Smooth muscle cell (in vitro differentiated cells): ENCODE results near the gene SPN. TPM values are rescaled to one million over a fixed set of nuclear protein-coding genes. Genes with fewer than 3 reads are reported as not detected.
"Not testable (repeated sequence)": the region's sequence is repeated elsewhere in the genome, so short reads cannot be mapped to it uniquely, and the experiment has no call there.

ENCODE experiments used
- DNase-seq: peaks from one replicate; lab custom pipeline; 2025; ENCODE audit not compliant: unreplicated experiment; lab: John Stamatoyannopoulos, UW
- H2AFZ ChIP-seq: fragments of 200-600 bp; sonication (generic); 2 replicates; pipeline ENCODE4 v1.6.0; 2016; ENCODE audit warnings: antibody characterized with exemption, low read depth, mild to moderate bottlenecking
- H3F3A ChIP-seq: fragments of 200-600 bp; sonication (generic); 2 replicates; pipeline ENCODE4 v1.6.0; 2017; ENCODE audit warnings: antibody characterized with exemption, low read depth
- H3K27ac ChIP-seq: fragments of 200-600 bp; sonication (generic); 2 replicates; pipeline ENCODE4 v1.5.1; 2016; ENCODE audit warnings: low read depth, mild to moderate bottlenecking
- H3K27me3 ChIP-seq: fragments of 200-600 bp; sonication (generic); 2 replicates; pipeline ENCODE4 v1.6.1; 2016; ENCODE audit warnings: low read depth, mild to moderate bottlenecking
- H3K36me3 ChIP-seq: fragments of 200-600 bp; sonication (generic); 2 replicates; pipeline ENCODE4 v1.5.1; 2016; ENCODE audit warnings: low read depth
- H3K4me1 ChIP-seq: fragments of 200-600 bp; sonication (generic); 2 replicates; pipeline ENCODE4 v1.5.1; 2016; ENCODE audit warnings: low read depth
- H3K4me2 ChIP-seq: fragments of 200-600 bp; sonication (generic); 2 replicates; pipeline ENCODE4 v1.6.0; 2016; ENCODE audit warnings: mild to moderate bottlenecking
- H3K4me3 ChIP-seq: fragments of 200-600 bp; sonication (generic); 2 replicates; pipeline ENCODE4 v1.5.1; 2016; ENCODE audit warnings: mild to moderate bottlenecking
- H3K79me2 ChIP-seq: fragments of 200-600 bp; sonication (generic); 2 replicates; pipeline ENCODE4 v1.6.0; 2016; ENCODE audit warnings: low read depth, mild to moderate bottlenecking
- H3K9ac ChIP-seq: fragments of 200-600 bp; sonication (generic); 2 replicates; pipeline ENCODE4 v1.6.0; 2016; ENCODE audit warnings: low read depth
- H3K9me3 ChIP-seq: fragments of 200-600 bp; sonication (generic); replicated peaks from 2 replicates; pipeline ENCODE4 v1.5.1; 2016; ENCODE audit warnings: low read depth
- H4K20me1 ChIP-seq: fragments of 200-600 bp; sonication (generic); 2 replicates; pipeline ENCODE4 v1.6.0; 2016; ENCODE audit warnings: low read depth
- CTCF ChIP-seq: fragments of 200-600 bp; sonication (generic); IDR thresholded peaks from 2 replicates; pipeline ENCODE4 v1.5.1; 2017; ENCODE audit warnings: borderline replicate concordance, mild to moderate bottlenecking, antibody characterized with exemption; ENCODE audit not compliant: insufficient read depth, poor library complexity, severe bottlenecking
- WGBS: methylation state at CpG from one replicate; pipeline ENCODE4 v1.1.7; 2016; ENCODE audit warnings: low lambda C conversion rate; 5-methylcytosine and 5-hydroxymethylcytosine counted together
- polyA plus RNA-seq: library from polyadenylated mRNA; unstranded; fragments of >200 nt; fragmentation: Nextera tagmentation; extraction: Ambion mirVana; gene quantifications from 2 replicates; pipeline ENCODE4 v1.2.1, GENCODE V29; 2016
- total RNA-seq: library from RNA; depleted of rRNA; stranded (reverse); fragments of >200 nt; gene quantifications from 2 replicates; pipeline ENCODE4 v1.2.3, GENCODE V29; 2014

Gene SPN
- total and polyA plus RNA-seq, 2 experiments from 2014 or later = not detected

DNA sequence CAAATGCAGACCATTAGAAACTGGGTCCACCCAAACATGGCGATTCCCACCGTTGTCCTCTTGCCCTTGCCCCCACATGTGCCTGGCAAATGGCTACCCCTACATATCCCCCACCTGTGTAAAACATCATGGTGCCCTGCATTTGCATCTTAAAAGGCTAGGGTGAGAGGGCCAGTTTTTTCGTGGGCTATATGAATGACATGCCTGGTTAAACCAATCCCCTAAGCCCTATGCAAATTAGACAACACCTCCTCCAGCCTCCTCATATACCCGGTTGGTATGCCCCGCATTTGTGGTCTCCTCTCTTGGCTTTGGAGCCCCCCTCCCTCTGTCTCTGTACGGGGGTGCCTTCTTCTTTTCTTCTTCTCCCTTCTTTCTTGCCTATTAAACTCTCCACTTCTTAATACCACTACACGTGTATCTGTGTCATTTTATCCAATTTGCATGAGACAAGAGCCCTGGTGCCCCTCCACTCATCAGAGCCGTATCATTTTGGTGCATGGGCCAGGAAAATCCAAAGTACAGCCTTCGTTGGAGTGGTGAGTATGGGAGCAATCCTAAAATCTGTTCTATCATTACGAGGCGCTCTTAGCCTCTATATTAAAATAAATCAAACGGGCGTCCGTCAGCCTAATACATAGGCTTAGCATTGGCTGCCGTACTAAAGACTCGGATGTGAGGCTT, 46.0 kb downstream of the SPN start:
- H3K4me2 ChIP-seq = peak overlapping the region; percentile 78
- WGBS = 17% methylated on average over 16 of the region's 16 CpGs

GRCh38 chr16:29709657-29710056, 46.6 kb downstream of the SPN start:
- 7% methylated on average over 6 of the region's 6 CpGs for WGBS
- peaks cover 11% of the 10 kb centered on the region for H3K4me1 ChIP-seq
- not testable (repeated sequence) for H3F3A ChIP-seq, DNase-seq, H3K9me3 ChIP-seq, H3K27ac ChIP-seq, H4K20me1 ChIP-seq, H3K27me3 ChIP-seq, H3K9ac ChIP-seq, H3K79me2 ChIP-seq, H3K36me3 ChIP-seq
- H3K4me2 ChIP-seq = peak overlapping the region; percentile 78
- H2AFZ ChIP-seq = peak overlapping the region; percentile 36
- H3K4me3 ChIP-seq = peak overlapping the region; percentile 25

More for the DNA sequence above, 46.0 kb downstream of the SPN start:
- no peaks in the 10 kb centered on the region for H3F3A ChIP-seq
- H3K9me3 ChIP-seq = no peaks in the 10 kb centered on the region
- no peak overlapping the region for H3K27ac ChIP-seq
- no peaks in the 10 kb centered on the region for H4K20me1 ChIP-seq
- H3K27me3 ChIP-seq = no peaks in the 10 kb centered on the region
- no peak for DNase-seq
- H3K4me3 ChIP-seq = peak overlapping the region; percentile 25
- peak overlapping the region; percentile 36 for H2AFZ ChIP-seq
- no peak overlapping the region for H3K9ac ChIP-seq
- H3K36me3 ChIP-seq = no peaks in the 10 kb centered on the region
- no peaks in the 10 kb centered on the region for H3K79me2 ChIP-seq
- peaks cover 11% of the 10 kb centered on the region for H3K4me1 ChIP-seq
- no peak for TF ChIP-seq CTCF

GRCh38 chr16:29710227-29711219, 47.5 kb downstream of the SPN start:
- Histone ChIP-seq H4K20me1 (no peaks in the 10 kb centered on the region), H3K79me2 (no peaks in the 10 kb centered on the region), H3K9ac (no peak overlapping the region), H3K4me1 (peaks cover 11% of the 10 kb centered on the region), H3K27me3 (no peaks in the 10 kb centered on the region), H3K4me3 (peak overlapping the region; percentile 25), H3K4me2 (peak overlapping the region; percentile 78), H2AFZ (peak overlapping the region; percentile 36), H3K9me3 (no peaks in the 10 kb centered on the region), H3F3A (no peaks in the 10 kb centered on the region), H3K36me3 (no peaks in the 10 kb centered on the region), H3K27ac (peak overlapping the region; percentile 49)
- no peak for DNase-seq
- WGBS = 23% methylated on average over 17 of the region's 17 CpGs
- TF ChIP-seq CTCF = peak; percentile 61

DNA sequence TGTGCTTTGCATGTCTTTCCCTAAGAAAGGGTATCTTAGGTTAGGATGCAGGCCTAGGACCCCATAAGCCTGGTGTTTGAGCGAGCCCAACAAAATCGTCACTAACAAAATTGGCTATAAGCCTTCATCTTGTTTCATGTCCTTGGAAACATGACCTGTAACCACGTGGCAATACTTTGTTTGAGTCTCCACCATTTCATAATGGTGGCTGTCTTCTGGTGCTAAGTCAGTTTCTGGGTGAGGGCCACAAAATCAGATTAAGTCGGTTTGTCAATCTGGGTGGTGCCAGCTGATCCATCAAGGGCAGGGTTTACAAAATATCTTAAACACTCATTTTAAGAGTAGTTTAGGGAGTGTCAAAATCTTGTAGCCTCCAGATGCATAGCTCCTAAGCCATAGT, 49.8 kb downstream of the SPN start:
- no peaks in the 10 kb centered on the region for H3K36me3 ChIP-seq
- no peak overlapping the region for H3K27ac ChIP-seq
- no peak overlapping the region for H3K4me2 ChIP-seq
- H3K4me1 ChIP-seq = peaks cover 11% of the 10 kb centered on the region
- H3K27me3 ChIP-seq = no peaks in the 10 kb centered on the region
- H3K4me3 ChIP-seq = no peak overlapping the region
- H3K9ac ChIP-seq = no peak overlapping the region
- DNase-seq = no peak
- H3F3A ChIP-seq = no peaks in the 10 kb centered on the region
- TF ChIP-seq CTCF = no peak
- peak overlapping the region; percentile 78 for H2AFZ ChIP-seq
- no peaks in the 10 kb centered on the region for H3K9me3 ChIP-seq
- 63% methylated on average over 4 of the region's 4 CpGs for WGBS
- no peaks in the 10 kb centered on the region for H3K79me2 ChIP-seq
- no peaks in the 10 kb centered on the region for H4K20me1 ChIP-seq
